ENCODE measurements around the gene NTPCR. TPM values are rescaled to one million over a fixed set of nuclear protein-coding genes. Genes with fewer than 3 reads are reported as not detected.
"Not testable (repeated sequence)": the region's sequence is repeated elsewhere in the genome, so short reads cannot be mapped to it uniquely, and the experiment has no call there.

Gene NTPCR
- polyA plus RNA-seq, 1 donor (not counting 4 experiments of a cell fraction or from before 2014, with no cell fraction given) = 40.0 TPM

DNA sequence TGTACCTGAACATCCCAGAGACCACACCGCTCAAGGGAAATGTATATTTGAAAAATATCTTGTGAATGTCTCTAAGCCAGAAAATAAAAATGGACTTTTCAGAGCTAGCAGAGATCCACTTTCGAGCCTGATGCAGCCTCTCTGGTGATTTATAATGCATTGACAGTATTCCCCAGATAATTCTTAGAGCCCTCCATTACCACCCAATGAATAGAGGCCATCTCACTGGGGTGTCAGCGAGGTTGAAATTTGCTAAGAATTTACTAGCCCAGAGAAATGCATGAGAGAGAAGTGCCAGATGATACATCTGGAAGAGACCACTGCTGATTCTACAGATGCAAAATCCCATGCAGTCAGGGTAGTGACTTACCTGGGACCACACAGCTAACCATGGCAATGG lies 25.5 kb upstream of the NTPCR start:
- no peak for TF ChIP-seq EZH2 (IDR thresholded peaks at IDR 0.05; ENCODE audit: low read length)
- TF ChIP-seq, protein P1, sequence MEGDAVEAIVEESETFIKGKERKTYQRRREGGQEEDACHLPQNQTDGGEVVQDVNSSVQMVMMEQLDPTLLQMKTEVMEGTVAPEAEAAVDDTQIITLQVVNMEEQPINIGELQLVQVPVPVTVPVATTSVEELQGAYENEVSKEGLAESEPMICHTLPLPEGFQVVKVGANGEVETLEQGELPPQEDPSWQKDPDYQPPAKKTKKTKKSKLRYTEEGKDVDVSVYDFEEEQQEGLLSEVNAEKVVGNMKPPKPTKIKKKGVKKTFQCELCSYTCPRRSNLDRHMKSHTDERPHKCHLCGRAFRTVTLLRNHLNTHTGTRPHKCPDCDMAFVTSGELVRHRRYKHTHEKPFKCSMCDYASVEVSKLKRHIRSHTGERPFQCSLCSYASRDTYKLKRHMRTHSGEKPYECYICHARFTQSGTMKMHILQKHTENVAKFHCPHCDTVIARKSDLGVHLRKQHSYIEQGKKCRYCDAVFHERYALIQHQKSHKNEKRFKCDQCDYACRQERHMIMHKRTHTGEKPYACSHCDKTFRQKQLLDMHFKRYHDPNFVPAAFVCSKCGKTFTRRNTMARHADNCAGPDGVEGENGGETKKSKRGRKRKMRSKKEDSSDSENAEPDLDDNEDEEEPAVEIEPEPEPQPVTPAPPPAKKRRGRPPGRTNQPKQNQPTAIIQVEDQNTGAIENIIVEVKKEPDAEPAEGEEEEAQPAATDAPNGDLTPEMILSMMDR (optimal IDR thresholded peaks at IDR 0.05 in 1 of 3, IDR thresholded peaks at IDR 0.05 in 1 of 3, conservative IDR thresholded peaks at IDR 0.05 in 1 of 3; ENCODE audit: extremely low read depth in 1 of 3, insufficient read depth in 2 of 3, low read length in 3 of 3) = no peak
- Histone ChIP-seq H4K20me1 (ENCODE audit: control insufficient read depth, extremely low read depth, insufficient read depth, low read length) (no peaks in the 10 kb centered on the region), H3K4me2 (ENCODE audit: control insufficient read depth, extremely low read depth, insufficient read depth, low read depth, low read length) (no peak overlapping the region), H3K4me3 (ENCODE audit: control insufficient read depth in 2 of 3, extremely low read depth in 1 of 3, insufficient read depth in 2 of 3, low read depth in 1 of 3, low read length in 3 of 3) (no peak overlapping the region), H3K79me2 (ENCODE audit: control insufficient read depth, insufficient read depth, low read length) (no peaks in the 10 kb centered on the region), H3K27me3 (ENCODE audit: control insufficient read depth, extremely low read depth, insufficient read depth, low read length) (no peaks in the 10 kb centered on the region), H3K9me3 (ENCODE audit: control insufficient read depth, low read depth, low read length) (no peaks in the 10 kb centered on the region), H3K4me1 (ENCODE audit: control insufficient read depth, extremely low read depth, insufficient read depth, low read length) (no peaks in the 10 kb centered on the region), H3K9me1 (ENCODE audit: control insufficient read depth, extremely low read depth, insufficient read depth, low read length) (no peaks in the 10 kb centered on the region), H2AFZ (ENCODE audit: control insufficient read depth, low read length) (no peak overlapping the region), H3K9ac (ENCODE audit: control insufficient read depth, extremely low read depth, insufficient read depth, low read length) (no peak overlapping the region), H3K27ac (ENCODE audit: control insufficient read depth, insufficient read depth, low read length) (no peak overlapping the region), H3K36me3 (ENCODE audit: control insufficient read depth in 2 of 2, extremely low read depth in 1 of 2, insufficient read depth in 2 of 2, low read length in 2 of 2) (no peaks in the 10 kb centered on the region)
- dilution Hi-C loops (cut with MboI; ENCODE audit: extremely low pct_ligation_motif_present, low sequenced_read_pairs) = no loop called here
- no peak for FAIRE-seq
- no peak for DNase-seq (ENCODE audit: low read depth, low spot score)

DNA sequence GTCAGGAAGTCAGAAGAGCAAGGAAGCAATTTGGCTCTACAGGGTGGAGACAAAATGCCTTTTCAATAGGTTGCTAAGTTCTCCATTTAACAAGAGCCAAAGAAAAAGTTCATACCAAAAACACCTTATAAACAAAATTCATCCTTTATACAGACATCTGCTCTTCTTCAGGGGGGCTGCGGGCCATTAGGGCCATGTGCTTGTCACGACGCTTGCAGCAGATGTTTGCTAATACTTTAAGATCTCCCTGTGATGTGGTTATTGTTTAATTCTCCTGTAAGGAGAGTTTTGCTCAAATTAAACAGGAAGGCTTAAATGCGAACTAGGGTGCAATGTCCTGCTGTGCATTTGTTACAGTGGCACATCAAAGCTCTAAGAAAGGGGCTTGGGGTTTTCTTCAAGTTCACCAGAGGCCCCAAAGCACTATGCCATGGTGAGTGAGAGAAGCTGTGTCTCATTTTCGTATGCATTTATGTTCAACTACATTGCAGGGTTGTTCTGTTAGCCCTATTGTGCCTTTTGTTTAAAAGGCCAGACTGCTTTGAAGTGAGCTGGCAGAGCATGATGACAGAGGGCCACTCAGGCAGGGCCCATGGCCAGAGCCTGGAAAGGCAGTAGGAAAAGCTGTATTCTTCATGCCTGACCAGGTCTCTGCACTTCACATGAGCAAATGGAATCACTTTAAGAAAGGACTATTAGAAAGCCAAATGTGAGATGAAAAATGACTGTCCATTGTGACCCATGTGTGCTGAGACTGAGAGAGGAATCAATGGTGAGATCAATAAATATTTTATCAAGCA lies 24.8 kb upstream of the NTPCR start:
- Histone ChIP-seq H3K9me1 (ENCODE audit: control insufficient read depth, extremely low read depth, insufficient read depth, low read length) (no peaks in the 10 kb centered on the region), H3K4me1 (ENCODE audit: control insufficient read depth, extremely low read depth, insufficient read depth, low read length) (no peaks in the 10 kb centered on the region), H3K9me3 (ENCODE audit: control insufficient read depth, low read depth, low read length) (no peaks in the 10 kb centered on the region), H4K20me1 (ENCODE audit: control insufficient read depth, extremely low read depth, insufficient read depth, low read length) (no peaks in the 10 kb centered on the region), H3K4me2 (ENCODE audit: control insufficient read depth, extremely low read depth, insufficient read depth, low read depth, low read length) (no peak overlapping the region), H3K9ac (ENCODE audit: control insufficient read depth, extremely low read depth, insufficient read depth, low read length) (no peak overlapping the region), H3K4me3 (ENCODE audit: control insufficient read depth in 2 of 3, extremely low read depth in 1 of 3, insufficient read depth in 2 of 3, low read depth in 1 of 3, low read length in 3 of 3) (no peak overlapping the region), H3K27me3 (ENCODE audit: control insufficient read depth, extremely low read depth, insufficient read depth, low read length) (no peaks in the 10 kb centered on the region), H2AFZ (ENCODE audit: control insufficient read depth, low read length) (no peak overlapping the region), H3K27ac (ENCODE audit: control insufficient read depth, insufficient read depth, low read length) (no peak overlapping the region), H3K36me3 (ENCODE audit: control insufficient read depth in 2 of 2, extremely low read depth in 1 of 2, insufficient read depth in 2 of 2, low read length in 2 of 2) (no peaks in the 10 kb centered on the region), H3K79me2 (ENCODE audit: control insufficient read depth, insufficient read depth, low read length) (no peaks in the 10 kb centered on the region)
- dilution Hi-C loops (cut with MboI; ENCODE audit: extremely low pct_ligation_motif_present, low sequenced_read_pairs) = no loop called here
- TF ChIP-seq, protein P1 (optimal IDR thresholded peaks at IDR 0.05 in 1 of 3, IDR thresholded peaks at IDR 0.05 in 1 of 3, conservative IDR thresholded peaks at IDR 0.05 in 1 of 3; ENCODE audit: extremely low read depth in 1 of 3, insufficient read depth in 2 of 3, low read length in 3 of 3) = no peak
- no peak for TF ChIP-seq EZH2 (IDR thresholded peaks at IDR 0.05; ENCODE audit: low read length)
- no peak for DNase-seq (ENCODE audit: low read depth, low spot score)
- no peak for FAIRE-seq

DNA sequence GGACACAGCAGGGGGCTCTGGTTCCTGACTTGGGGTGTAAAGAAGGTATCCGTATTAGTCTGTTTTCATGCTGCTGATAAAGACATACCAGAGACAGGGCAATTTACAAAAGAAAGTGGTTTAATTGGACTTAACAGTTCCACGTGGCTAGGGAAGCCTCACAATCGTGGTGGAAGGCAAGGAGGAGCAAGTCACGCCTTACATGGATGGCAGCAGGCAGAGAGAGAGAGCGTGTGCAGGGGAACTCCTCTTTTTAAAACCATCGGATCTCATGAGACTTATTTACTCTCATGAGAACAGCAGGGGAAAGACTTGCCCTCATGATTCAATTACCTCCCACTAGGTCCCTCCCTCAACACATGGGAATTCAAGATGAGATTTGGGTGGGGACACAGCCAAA lies 23.2 kb upstream of the NTPCR start:
- dilution Hi-C loops (cut with MboI; ENCODE audit: extremely low pct_ligation_motif_present, low sequenced_read_pairs); DNase-seq (ENCODE audit: low read depth, low spot score); H3K9me1 ChIP-seq (ENCODE audit: control insufficient read depth, extremely low read depth, insufficient read depth, low read length); FAIRE-seq; H3K9me3 ChIP-seq (ENCODE audit: control insufficient read depth, low read depth, low read length); H3K9ac ChIP-seq (ENCODE audit: control insufficient read depth, extremely low read depth, insufficient read depth, low read length); H3K79me2 ChIP-seq (ENCODE audit: control insufficient read depth, insufficient read depth, low read length); H3K4me1 ChIP-seq (ENCODE audit: control insufficient read depth, extremely low read depth, insufficient read depth, low read length); H3K27me3 ChIP-seq (ENCODE audit: control insufficient read depth, extremely low read depth, insufficient read depth, low read length); H3K27ac ChIP-seq (ENCODE audit: control insufficient read depth, insufficient read depth, low read length); H2AFZ ChIP-seq (ENCODE audit: control insufficient read depth, low read length); H4K20me1 ChIP-seq (ENCODE audit: control insufficient read depth, extremely low read depth, insufficient read depth, low read length); H3K4me3 ChIP-seq (ENCODE audit: control insufficient read depth in 2 of 3, extremely low read depth in 1 of 3, insufficient read depth in 2 of 3, low read depth in 1 of 3, low read length in 3 of 3); H3K36me3 ChIP-seq (ENCODE audit: control insufficient read depth in 2 of 2, extremely low read depth in 1 of 2, insufficient read depth in 2 of 2, low read length in 2 of 2); H3K4me2 ChIP-seq (ENCODE audit: control insufficient read depth, extremely low read depth, insufficient read depth, low read depth, low read length): not testable (repeated sequence)
